ENCODE data around the gene TTLL11.

TTLL11 gene

DNA sequence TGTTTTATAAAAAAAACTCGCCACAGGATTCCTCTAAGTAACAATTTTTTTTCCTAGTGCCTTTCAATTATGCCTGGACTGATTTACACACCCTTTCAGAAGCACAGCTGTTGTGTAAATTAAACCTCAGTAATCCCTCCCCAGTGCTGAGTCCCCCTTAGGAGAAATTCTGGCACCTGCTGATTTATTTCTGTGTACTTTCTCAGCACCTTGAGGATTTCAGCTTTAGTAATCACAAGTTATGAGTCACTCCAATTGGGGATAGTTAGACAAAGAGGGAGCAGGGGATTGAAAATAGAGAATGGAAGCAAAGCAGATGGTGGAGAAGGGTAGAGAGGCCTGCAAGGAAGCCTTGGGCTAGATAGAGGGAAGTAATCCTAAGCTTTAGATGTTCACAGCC is 171.7 kb downstream of the TTLL11 start:
- TF ChIP-seq GATA2 (IDR thresholded peaks at IDR 0.05; ENCODE audit: low read depth, low read length) (no peak), GATA3 (IDR thresholded peaks at IDR 0.05; ENCODE audit: low read depth, low read length) (no peak)

GRCh38 chr9:121917375-121918335 is 175.5 kb downstream of the TTLL11 start:
- no peak for TF ChIP-seq GATA2 (IDR thresholded peaks at IDR 0.05; ENCODE audit: low read depth, low read length)
- no peak for TF ChIP-seq GATA3 (IDR thresholded peaks at IDR 0.05; ENCODE audit: low read depth, low read length)

- no peak for TF ChIP-seq GATA2 (IDR thresholded peaks at IDR 0.05; ENCODE audit: low read depth, low read length)
- no peak for TF ChIP-seq GATA3 (IDR thresholded peaks at IDR 0.05; ENCODE audit: low read depth, low read length)
These were observed 177.8 kb downstream of the TTLL11 start for GRCh38 chr9:121915304-121915625.

GRCh38 chr9:121914604-121915303 is 178.4 kb downstream of the TTLL11 start:
- TF ChIP-seq GATA3 (IDR thresholded peaks at IDR 0.05; ENCODE audit: low read depth, low read length) (no peak), GATA2 (IDR thresholded peaks at IDR 0.05; ENCODE audit: low read depth, low read length) (no peak)

- TF ChIP-seq GATA2 (IDR thresholded peaks at IDR 0.05; ENCODE audit: low read depth, low read length) (no peak), GATA3 (IDR thresholded peaks at IDR 0.05; ENCODE audit: low read depth, low read length) (no peak)
These were observed 179.0 kb downstream of the TTLL11 start for GRCh38 chr9:121914017-121914595.

- TF ChIP-seq GATA3 (IDR thresholded peaks at IDR 0.05; ENCODE audit: low read depth, low read length), result no peak
- TF ChIP-seq GATA2 (IDR thresholded peaks at IDR 0.05; ENCODE audit: low read depth, low read length), result no peak
These were observed 180.1 kb downstream of the TTLL11 start for GRCh38 chr9:121912812-121913627.

DNA sequence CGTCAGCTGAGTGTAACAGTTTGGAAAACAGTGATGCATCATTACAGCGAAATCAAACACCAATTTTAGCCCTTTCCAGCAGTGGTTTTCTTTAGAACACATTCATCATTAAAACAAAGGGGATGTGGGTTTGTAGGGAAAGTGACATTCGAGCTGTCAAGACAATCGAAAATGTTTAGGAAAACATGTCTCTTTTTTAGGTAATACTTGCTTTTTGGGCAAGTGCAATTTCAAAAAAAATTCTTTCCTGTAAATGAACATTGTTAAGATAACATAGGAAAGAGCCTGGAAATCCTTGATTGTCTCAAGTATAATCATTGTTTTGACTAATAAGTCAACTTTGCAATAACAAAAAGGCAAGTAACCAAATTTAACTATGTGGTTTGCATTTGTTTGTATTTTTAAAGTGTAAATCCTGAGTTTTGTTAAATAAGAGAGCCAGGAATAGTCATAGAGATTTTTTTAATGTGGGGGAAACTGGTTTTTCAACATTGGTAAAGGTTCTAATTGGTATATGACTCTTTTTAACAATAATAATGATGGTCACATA is 182.5 kb downstream of the TTLL11 start:
- TF ChIP-seq GATA3 (IDR thresholded peaks at IDR 0.05; ENCODE audit: low read depth, low read length) (no peak), GATA2 (IDR thresholded peaks at IDR 0.05; ENCODE audit: low read depth, low read length) (no peak)

DNA sequence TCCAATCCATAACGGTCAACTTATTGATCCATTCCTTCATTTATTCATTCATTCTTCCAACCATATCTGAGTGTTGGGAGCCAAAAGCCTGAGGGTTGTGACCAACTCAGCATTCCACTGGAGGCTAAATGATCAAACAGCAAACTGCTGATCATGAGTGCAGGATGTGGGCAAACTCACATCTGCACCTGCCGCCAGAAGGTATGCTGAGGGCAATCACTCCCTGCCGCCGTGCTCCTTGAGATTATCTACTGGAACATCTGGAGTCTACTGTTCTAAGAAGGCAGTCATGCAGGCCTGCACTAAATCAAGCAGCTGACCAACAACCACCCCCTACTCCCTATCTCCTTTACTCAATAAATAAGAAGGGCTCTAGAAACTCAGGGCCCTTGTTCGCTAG is 184.0 kb downstream of the TTLL11 start:
- TF ChIP-seq GATA2 (IDR thresholded peaks at IDR 0.05; ENCODE audit: low read depth, low read length) (no peak), GATA3 (IDR thresholded peaks at IDR 0.05; ENCODE audit: low read depth, low read length) (no peak)

GRCh38 chr9:121906074-121906870 is 186.8 kb downstream of the TTLL11 start:
- TF ChIP-seq GATA3 (IDR thresholded peaks at IDR 0.05; ENCODE audit: low read depth, low read length), result no peak
- no peak for TF ChIP-seq GATA2 (IDR thresholded peaks at IDR 0.05; ENCODE audit: low read depth, low read length)

DNA sequence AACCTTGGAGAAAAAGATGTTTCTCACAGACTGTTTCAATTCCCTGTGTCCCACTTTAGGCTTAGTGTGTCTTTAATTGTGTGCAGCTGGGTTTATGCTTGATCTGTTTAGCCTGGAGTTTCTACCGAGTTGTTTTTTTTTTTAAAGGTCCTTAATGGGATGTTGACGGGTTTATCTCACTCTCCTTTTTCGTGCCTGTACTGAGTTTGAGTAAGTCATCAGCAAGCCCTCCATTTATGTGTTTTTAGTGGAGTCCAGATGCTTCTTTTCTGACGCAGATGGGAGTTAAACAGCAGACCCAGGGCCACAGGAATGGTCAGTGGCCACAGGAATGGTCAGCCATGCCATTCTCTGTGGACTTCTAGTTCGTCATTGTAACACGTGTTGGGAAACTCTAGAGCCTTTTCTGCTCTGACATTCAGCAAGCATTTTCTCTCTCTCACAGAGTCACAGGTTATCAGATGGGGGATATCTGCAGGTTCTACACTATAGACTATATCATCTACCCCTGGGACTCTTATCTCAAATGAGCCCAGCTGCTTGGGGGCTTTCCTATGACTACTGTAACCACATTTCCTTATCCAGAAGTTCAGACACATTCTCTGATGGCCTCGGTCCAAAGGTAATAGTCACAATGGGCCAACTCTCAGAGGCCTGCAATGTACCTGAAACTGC is 190.5 kb downstream of the TTLL11 start:
- TF ChIP-seq GATA2 (IDR thresholded peaks at IDR 0.05; ENCODE audit: low read depth, low read length), result peak; percentile 63
- TF ChIP-seq GATA3 (IDR thresholded peaks at IDR 0.05; ENCODE audit: low read depth, low read length), result no peak

DNA sequence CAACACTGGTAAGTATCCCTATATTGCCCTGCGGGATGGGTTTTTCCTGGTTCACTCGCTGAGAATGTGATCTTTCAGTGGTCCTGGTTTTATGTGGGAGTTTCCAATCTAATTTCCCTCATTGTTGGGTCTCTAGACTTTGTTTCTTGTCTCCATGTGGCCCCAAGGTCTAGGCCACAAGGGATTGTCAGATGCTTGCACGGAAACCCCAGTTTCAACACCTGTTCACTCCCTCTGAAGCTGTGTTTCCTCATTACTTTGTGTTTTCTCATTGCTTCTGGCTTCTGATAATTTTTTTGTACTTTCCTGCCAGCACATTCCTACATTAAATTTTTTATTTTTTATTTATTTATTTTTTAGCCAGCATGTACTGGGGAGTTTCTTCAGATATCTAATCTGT is 191.5 kb downstream of the TTLL11 start:
- no peak for TF ChIP-seq GATA3 (IDR thresholded peaks at IDR 0.05; ENCODE audit: low read depth, low read length)
- no peak for TF ChIP-seq GATA2 (IDR thresholded peaks at IDR 0.05; ENCODE audit: low read depth, low read length)

DNA sequence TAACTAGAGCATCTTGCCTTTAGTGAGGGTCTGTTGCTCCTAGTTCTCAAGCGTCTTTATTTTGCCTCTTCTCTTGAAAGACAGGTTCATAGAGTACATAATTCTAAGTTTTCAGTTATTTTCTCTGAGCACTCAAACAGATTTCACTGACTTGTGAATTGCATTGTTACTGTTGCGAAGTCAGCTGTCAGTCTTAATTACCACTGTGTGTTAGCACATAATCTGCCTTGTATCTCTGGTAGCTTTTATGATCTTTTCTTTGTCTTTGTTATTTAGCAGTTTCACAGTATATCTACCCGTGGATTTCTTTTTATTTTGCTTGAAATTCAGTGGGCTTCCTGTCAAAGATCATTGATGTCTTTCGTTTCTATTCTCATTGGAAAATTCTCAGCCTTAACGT is 192.9 kb downstream of the TTLL11 start:
- TF ChIP-seq GATA3 (IDR thresholded peaks at IDR 0.05; ENCODE audit: low read depth, low read length), result no peak
- TF ChIP-seq GATA2 (IDR thresholded peaks at IDR 0.05; ENCODE audit: low read depth, low read length), result no peak

Data from SH-SY5Y (cell line).